ENCODE data around the gene CYBA.
A peak's percentile ranks its signal among the peaks of the same experiment; 100 is the strongest.

CYBA gene

DNA sequence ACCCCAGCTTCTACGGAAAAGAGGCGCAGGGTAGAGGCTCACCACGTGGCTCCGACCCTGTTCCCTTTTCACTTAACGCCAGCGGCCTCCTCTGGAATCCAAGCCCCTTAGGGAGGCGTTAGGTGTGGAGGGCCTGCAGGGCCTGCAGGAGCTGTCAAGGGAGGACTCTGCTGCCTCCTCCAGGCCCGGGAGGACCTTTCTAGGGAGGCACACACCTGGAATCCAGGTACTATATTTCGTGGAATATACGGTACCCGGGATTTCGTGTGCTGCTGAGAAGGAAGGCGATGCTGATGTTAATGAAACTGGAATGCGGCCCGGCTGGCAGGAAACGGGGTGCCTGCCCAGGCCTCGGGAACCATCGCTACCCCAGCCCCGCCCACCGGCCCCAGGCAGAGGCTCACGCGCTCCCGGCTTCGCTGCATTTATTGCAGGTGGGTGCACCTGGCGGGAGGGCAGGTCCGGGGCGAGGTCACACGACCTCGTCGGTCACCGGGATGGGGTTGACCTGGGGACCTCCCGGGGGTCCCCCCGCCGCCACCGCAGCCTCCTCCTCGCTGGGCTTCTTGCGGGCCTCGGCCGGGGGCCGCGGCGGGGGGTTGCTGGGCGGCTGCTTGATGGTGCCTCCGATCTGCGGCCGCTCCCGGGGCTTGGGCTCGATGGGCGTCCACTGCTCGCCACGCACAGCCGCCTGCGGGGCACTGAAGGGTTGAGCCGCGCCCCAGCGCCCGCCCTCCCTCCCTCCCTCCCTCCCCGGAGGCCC, 7.8 kb downstream of the CYBA start:
- no peak for DNase-seq

GRCh38 chr16:88640498-88641247, 10.2 kb downstream of the CYBA start:
- no peak for DNase-seq

DNA sequence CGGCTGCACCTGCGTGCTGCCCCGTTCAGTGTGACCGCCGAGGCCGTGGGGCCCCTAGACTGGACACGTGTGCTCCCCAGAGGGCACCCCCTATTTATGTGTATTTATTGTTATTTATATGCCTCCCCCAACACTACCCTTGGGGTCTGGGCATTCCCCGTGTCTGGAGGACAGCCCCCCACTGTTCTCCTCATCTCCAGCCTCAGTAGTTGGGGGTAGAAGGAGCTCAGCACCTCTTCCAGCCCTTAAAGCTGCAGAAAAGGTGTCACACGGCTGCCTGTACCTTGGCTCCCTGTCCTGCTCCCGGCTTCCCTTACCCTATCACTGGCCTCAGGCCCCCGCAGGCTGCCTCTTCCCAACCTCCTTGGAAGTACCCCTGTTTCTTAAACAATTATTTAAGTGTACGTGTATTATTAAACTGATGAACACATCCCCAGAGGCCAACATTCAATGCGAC, 10.8 kb downstream of the CYBA start:
- DNase-seq = no peak

GRCh38 chr16:88639231-88640038, 11.4 kb downstream of the CYBA start:
- DNase-seq = no peak

GRCh38 chr16:88638323-88639230, 12.3 kb downstream of the CYBA start, which contains the start of gene IL17C:
IL17C (plus strand) TSS chr16:88638572; CDS start chr16:88638642, 70 bp downstream.
- DNase-seq = no peak

DNA sequence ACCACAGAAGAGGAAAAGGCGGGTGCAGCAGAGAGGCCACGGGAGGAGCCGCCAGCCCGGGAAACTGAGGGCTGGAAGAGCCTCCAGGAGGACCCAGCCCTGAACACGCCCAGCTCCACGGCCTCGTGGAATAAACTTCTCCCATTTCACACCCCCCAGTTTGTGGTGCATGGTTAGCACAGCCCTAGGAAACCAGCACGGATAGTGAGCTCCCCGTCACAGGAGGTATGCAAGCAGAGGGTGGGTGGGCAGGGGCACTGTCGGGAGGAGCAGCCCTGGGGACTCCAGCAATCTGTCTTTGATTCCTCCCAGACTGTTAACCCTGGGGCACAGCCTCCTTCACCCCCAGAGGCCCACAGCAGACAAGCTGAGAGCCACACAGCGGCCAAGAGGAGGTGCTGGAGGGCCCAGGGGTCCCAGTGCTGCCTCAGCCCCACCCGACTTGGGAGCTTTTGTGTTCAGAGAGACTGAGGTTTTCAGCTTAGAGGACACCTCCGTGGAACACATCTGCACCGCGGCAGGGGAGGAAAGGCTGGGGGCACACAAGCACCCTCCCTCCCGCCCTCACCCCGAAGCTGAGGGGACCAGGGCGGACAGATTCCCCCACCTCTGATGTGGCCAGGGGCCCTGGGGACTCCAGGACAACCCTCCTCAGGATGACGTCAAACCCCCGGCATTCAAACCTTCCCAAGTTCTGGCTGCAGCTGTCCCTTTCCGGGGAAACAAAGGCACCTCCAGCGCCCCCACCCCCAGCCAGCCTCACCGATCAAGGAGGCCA, 14.2 kb downstream of the CYBA start:
- DNase-seq = no peak

GRCh38 chr16:88635671-88636319, 15.1 kb downstream of the CYBA start:
- peak; percentile 80 for DNase-seq

DNA sequence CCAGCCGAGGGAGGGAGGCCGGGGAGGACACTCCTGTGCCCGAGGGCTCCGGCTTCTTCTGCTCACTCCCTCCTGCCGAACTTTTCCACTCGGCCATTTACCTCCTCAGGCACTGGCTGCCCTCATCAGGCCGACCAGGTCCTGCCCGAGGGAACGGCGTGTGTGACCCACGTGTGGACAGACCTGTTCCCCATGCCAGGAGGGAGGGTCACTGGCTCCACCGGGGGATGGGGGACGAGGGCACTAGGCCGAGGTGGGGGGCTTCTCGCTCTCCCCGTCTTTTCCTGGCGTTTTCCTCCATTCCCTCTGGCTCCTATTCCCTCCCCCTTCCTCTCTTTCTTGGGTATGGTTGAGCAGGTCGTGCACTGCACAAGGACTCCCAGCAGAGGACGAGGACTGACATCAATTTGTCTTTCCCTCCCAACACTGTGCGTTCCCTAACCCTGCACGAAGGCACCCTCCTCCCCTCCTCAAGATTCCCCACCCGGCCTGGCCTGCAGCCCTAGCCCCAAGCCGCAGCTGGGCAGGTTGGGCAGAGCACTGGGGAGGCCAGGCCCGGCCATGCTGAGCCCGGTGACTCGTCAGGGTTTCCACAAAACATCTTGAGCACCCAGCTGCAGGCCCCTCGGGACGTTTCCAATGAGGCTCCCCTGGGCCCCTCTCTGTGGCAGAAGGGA, 15.7 kb downstream of the CYBA start:
- peak; percentile 64 for DNase-seq

GRCh38 chr16:88634141-88634993, 16.5 kb downstream of the CYBA start:
- DNase-seq = no peak

GRCh38 chr16:88633684-88634140, 17.1 kb downstream of the CYBA start:
- DNase-seq = no peak

DNA sequence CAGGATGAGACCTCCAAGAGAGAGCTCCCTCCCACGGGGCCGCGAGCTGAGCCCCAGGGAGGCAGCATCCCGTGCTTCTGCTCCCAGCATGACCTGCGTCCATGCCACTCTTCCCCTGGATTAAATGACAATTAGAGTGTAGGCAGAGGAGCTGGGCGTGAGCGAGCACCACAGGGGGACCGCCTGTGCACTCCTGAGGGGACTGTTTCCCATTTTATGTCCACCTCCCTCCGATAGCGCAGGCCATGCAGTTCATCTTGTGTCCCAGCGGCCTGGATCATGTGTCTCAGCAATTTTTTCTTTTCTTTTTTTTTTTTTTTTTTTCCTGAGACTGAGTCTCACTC, 18.3 kb downstream of the CYBA start:
- no peak for DNase-seq

- no peak for DNase-seq
These were observed 18.8 kb downstream of the CYBA start for GRCh38 chr16:88631920-88632586.

- no peak for DNase-seq
These were observed 19.5 kb downstream of the CYBA start for GRCh38 chr16:88631384-88631783.

DNA sequence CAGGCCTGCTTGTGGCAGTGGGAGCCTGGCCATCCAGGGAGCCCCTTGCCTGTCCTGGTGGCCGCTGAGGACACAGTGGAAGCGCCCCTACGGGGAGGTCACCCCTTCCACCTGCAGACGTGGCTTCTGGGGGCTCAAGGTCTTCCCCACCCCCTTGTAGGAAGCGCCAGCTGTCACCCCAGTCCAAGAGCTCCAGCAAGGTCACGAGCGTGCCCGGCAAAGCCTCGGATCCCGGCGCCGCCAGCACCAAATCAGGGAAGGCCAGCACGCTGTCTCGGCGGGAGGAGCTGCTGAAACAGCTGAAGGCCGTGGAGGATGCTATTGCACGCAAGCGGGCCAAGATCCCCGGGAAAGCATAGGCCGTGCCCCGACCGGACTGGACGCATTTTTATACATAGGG, 19.9 kb downstream of the CYBA start:
- no peak for DNase-seq

DNA sequence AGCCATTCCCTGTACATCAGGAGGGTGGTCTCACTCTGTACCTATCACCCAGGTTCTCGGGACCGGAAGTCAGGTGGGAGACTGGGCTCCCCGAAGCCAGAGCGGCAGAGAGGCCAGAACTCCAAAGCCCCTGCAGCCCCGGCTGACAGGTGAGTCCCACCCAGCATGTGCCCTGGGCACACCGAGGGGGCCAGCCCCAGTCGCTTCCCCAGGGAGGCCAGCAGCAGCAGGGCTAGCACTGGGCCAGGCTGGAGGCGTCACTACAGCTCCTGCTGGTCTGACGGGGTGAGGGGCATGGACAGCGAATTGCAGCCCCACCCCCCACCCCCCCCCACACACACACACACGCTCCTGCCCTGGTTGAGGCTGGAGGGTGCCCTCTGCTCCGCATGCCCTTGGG, 20.4 kb downstream of the CYBA start:
- no peak for DNase-seq

GRCh38 chr16:88629835-88630234, 21.0 kb downstream of the CYBA start:
- no peak for DNase-seq

DNA sequence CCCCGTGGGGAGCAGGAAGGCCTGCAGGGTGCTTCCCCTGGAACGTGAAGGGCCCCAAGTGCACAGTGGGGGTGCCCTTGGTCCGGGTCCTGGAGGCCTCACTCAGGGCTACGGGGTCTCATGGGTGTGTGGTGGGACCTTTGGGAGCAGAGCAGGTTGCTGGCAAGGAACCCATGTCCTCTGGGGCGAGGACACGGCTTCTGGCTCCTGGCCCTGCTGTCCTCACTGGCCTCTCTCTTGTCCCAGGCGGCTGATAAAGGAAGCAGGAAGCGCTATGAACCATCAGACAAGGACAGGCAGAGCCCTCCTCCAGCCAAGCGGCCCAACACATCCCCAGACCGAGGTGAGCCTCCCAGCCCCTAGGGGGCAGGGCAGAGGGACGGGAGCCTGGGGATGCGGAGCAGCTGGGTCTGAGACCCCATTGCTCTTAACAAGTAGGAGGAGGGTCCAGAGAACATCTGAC, 22.3 kb downstream of the CYBA start:
- DNase-seq = no peak
